Liver (tissue), 9 donors: Measurements from ENCODE around the gene CSNK1A1L. TPM values are rescaled to one million over a fixed set of nuclear protein-coding genes. Genes with fewer than 3 reads are reported as not detected.

Experiments
- DNase-seq: peaks from one replicate; pipeline ENCODE4 v3.0.0-alpha.2; 2017; ENCODE audit warnings: low spot score
- H3K27ac ChIP-seq, 2 donors: one replicate each; pipeline ENCODE4 v1.7.0; 2013; ENCODE audit warnings: inconsistent platforms in 2 of 2, low read length in 2 of 2, control low read depth in 1 of 2, low read depth in 1 of 2, mild to moderate bottlenecking in 1 of 2
- H3K27me3 ChIP-seq, 4 donors: one replicate each; pipeline versions ENCODE4 v1.6.1 to v1.7.0; 2013; ENCODE audit warnings: low read length in 3 of 4, inconsistent platforms in 1 of 4, mild to moderate bottlenecking in 1 of 4, moderate library complexity in 1 of 4; ENCODE audit not compliant: control insufficient read depth in 4 of 4, insufficient read depth in 4 of 4
- H3K36me3 ChIP-seq, 4 donors: one replicate each; pipeline versions ENCODE4 v1.6.1 to v1.7.0; 2013; ENCODE audit warnings: low read length in 3 of 4, mild to moderate bottlenecking in 3 of 4, low read depth in 1 of 4, moderate library complexity in 1 of 4; ENCODE audit not compliant: control insufficient read depth in 4 of 4, insufficient read depth in 3 of 4
- H3K4me1 ChIP-seq, 4 donors: one replicate each; pipeline versions ENCODE4 v1.6.1 to v1.7.0; 2013; ENCODE audit warnings: low read length in 3 of 4, mild to moderate bottlenecking in 3 of 4, moderate library complexity in 1 of 4; ENCODE audit not compliant: control insufficient read depth in 4 of 4, insufficient read depth in 4 of 4
- H3K4me3 ChIP-seq, 3 donors: one replicate each; pipeline versions ENCODE4 v1.6.1 to v1.7.0; 2013; ENCODE audit warnings: low read length in 3 of 3, control low read depth in 1 of 3, low read depth in 1 of 3, mild to moderate bottlenecking in 1 of 3
- H3K9ac ChIP-seq, 2 donors: one replicate each; pipeline ENCODE4 v1.7.0; 2013; ENCODE audit warnings: low read length in 2 of 2, mild to moderate bottlenecking in 2 of 2, moderate library complexity in 2 of 2, control low read depth in 1 of 2, low read depth in 1 of 2
- H3K9me3 ChIP-seq, 4 donors: one replicate each; pipeline versions ENCODE4 v1.6.1 to v1.7.0; 2013; ENCODE audit warnings: low read length in 3 of 4; ENCODE audit not compliant: control insufficient read depth in 4 of 4
- ATF3 ChIP-seq: IDR thresholded peaks from 2 replicates; pipeline ENCODE4 v1.6.1; 2016; ENCODE audit warnings: antibody characterized with exemption
- EGR1 ChIP-seq, 2 donors: IDR thresholded peaks; 2 replicates each; pipeline ENCODE4 v1.6.1; 2016 to 2018; ENCODE audit warnings: antibody characterized with exemption in 2 of 2, low read depth in 2 of 2
- FOXA1 ChIP-seq: IDR thresholded peaks from 2 replicates; pipeline ENCODE4 v1.6.1; 2016; ENCODE audit warnings: antibody characterized with exemption
- FOXA2 ChIP-seq: IDR thresholded peaks from 2 replicates; pipeline ENCODE4 v1.6.1; 2016; ENCODE audit warnings: antibody characterized with exemption
- GABPA ChIP-seq, 2 donors: IDR thresholded peaks in 1 of 2; conservative IDR thresholded peaks in 1 of 2; 2 replicates each; pipeline ENCODE4 v1.6.1; 2016; ENCODE audit warnings: antibody characterized with exemption in 2 of 2, mild to moderate bottlenecking in 1 of 2, moderate library complexity in 1 of 2
- HNF4A ChIP-seq, 2 donors: conservative IDR thresholded peaks; 2 replicates each; pipeline ENCODE4 v1.6.1; 2016; ENCODE audit warnings: antibody characterized with exemption in 2 of 2, mild to moderate bottlenecking in 2 of 2
- HNF4G ChIP-seq: IDR thresholded peaks from 2 replicates; pipeline ENCODE4 v1.6.1; 2016; ENCODE audit warnings: antibody characterized with exemption
- JUND ChIP-seq, 2 donors: IDR thresholded peaks; 2 replicates each; pipeline ENCODE4 v1.6.1; 2016; ENCODE audit warnings: antibody characterized with exemption in 2 of 2
- MAX ChIP-seq: IDR thresholded peaks from 2 replicates; pipeline ENCODE4 v1.6.1; 2016; ENCODE audit warnings: antibody characterized with exemption
- RAD21 ChIP-seq, 2 donors: IDR thresholded peaks; 2 replicates each; pipeline ENCODE4 v1.6.1; 2016; ENCODE audit warnings: antibody characterized with exemption in 2 of 2, mild to moderate bottlenecking in 2 of 2
- REST ChIP-seq: IDR thresholded peaks from 2 replicates; pipeline ENCODE4 v1.6.1; 2016; ENCODE audit warnings: antibody characterized with exemption, mild to moderate bottlenecking
- RXRA ChIP-seq, 2 donors: IDR thresholded peaks; 2 replicates each; pipeline ENCODE4 v1.6.1; 2017 to 2018; ENCODE audit warnings: antibody characterized with exemption in 2 of 2, mild to moderate bottlenecking in 1 of 2
- SP1 ChIP-seq: IDR thresholded peaks from 2 replicates; pipeline ENCODE4 v1.6.1; 2018; ENCODE audit warnings: antibody characterized with exemption, mild to moderate bottlenecking
- TAF1 ChIP-seq: conservative IDR thresholded peaks from 2 replicates; pipeline ENCODE4 v1.6.1; 2016; ENCODE audit warnings: antibody characterized with exemption, mild to moderate bottlenecking
- YY1 ChIP-seq: IDR thresholded peaks from 2 replicates; pipeline ENCODE4 v1.6.1; 2016; ENCODE audit warnings: antibody characterized with exemption, mild to moderate bottlenecking
- ZBTB33 ChIP-seq: IDR thresholded peaks from 2 replicates; pipeline ENCODE4 v1.6.1; 2016; ENCODE audit warnings: antibody characterized with exemption
- WGBS: extraction: QIAGEN DNeasy Blood & Tissue Kit; methylation state at CpG from one replicate; pipeline ENCODE4 v1.1.7; 2013; 5-methylcytosine and 5-hydroxymethylcytosine counted together
- polyA plus RNA-seq, 2 donors: library from polyadenylated mRNA; stranded (reverse) in 1 of 2; unstranded in 1 of 2; fragments of 200-250 nt in 1 of 2; fragments of >200 nt in 1 of 2; fragmentation: Nextera tagmentation in 1 of 2; extraction: Ambion mirVana in 1 of 2; gene quantifications; one replicate each; pipeline versions ENCODE4 v1.2.1 to v1.2.3, GENCODE V29; 2013 to 2015
- total RNA-seq, 2 donors: library from RNA; depleted of rRNA; stranded (reverse); fragments of >200 nt; gene quantifications; one replicate each; pipeline ENCODE4 v1.2.3, GENCODE V29; 2014
- donor health status: healthy.
- donor health status: healthy.
- donor health status: healthy.
- donor health status: healthy.
- donor health status: healthy.

CSNK1A1L gene
- total and polyA plus RNA-seq, 4 donors, result not detected

- 60% methylated on average over 3 of the region's 3 CpGs for WGBS
- Histone ChIP-seq H3K4me1 (no peaks in the 10 kb centered on the region), H3K27me3 (peaks cover 0 to under 1% (median 0%) of the 10 kb centered on the region in 4 donors), H3K27ac (peak overlapping the region in 1 of 2 donors; percentile 31), H3K36me3 (no peaks in the 10 kb centered on the region), H3K9me3 (peaks cover 0 to 2% (median 0%) of the 10 kb centered on the region in 4 donors), H3K4me3 (no peak overlapping the region), H3K9ac (no peak overlapping the region)
- DNase-seq, result no peak
- no peak for TF ChIP-seq GABPA (IDR thresholded peaks at IDR 0.05 in 1 of 2, conservative IDR thresholded peaks at IDR 0.05 in 1 of 2)
- no peak for TF ChIP-seq SP1
- no peak for TF ChIP-seq EGR1 (IDR thresholded peaks at IDR 0.05; ENCODE audit: low read depth in 2 of 2)
- no peak for TF ChIP-seq ATF3
- TF ChIP-seq RXRA (IDR thresholded peaks at IDR 0.05), result no peak
- no peak for TF ChIP-seq FOXA2
- no peak for TF ChIP-seq HNF4A (conservative IDR thresholded peaks at IDR 0.05)
- no peak for TF ChIP-seq YY1
- no peak for TF ChIP-seq HNF4G
- TF ChIP-seq RAD21 (IDR thresholded peaks at IDR 0.05), result no peak
- TF ChIP-seq JUND (IDR thresholded peaks at IDR 0.05), result no peak
- no peak for TF ChIP-seq TAF1
- no peak for TF ChIP-seq ZBTB33
- no peak for TF ChIP-seq MAX
- TF ChIP-seq FOXA1, result no peak
These were observed 22.3 kb upstream of the CSNK1A1L start for GRCh38 chr13:37127691-37128241.

- DNase-seq, result no peak
- WGBS, result 35% methylated on average over 1 of the region's 1 CpG
- TF ChIP-seq ZBTB33 (no peak), RAD21 (IDR thresholded peaks at IDR 0.05) (no peak), REST (no peak), EGR1 (IDR thresholded peaks at IDR 0.05; ENCODE audit: low read depth in 2 of 2) (no peak)
- no peaks in the 10 kb centered on the region for H3K36me3 ChIP-seq
- no peak overlapping the region for H3K27ac ChIP-seq
- H3K27me3 ChIP-seq, result peaks cover 0 to 3% (median 0%) of the 10 kb centered on the region in 4 donors
- no peak overlapping the region for H3K9ac ChIP-seq
- no peaks in the 10 kb centered on the region for H3K9me3 ChIP-seq
- H3K4me3 ChIP-seq, result no peak overlapping the region
- H3K4me1 ChIP-seq, result no peaks in the 10 kb centered on the region
These were observed 17.9 kb upstream of the CSNK1A1L start for GRCh38 chr13:37123337-37123736.
